Right lobe of liver (tissue), 6 donors: ENCODE data around the gene HPS3. TPM values are rescaled to one million over a fixed set of nuclear protein-coding genes. Genes with fewer than 3 reads are reported as not detected.

Experiments used
- ATAC-seq, 4 donors: fragments of 200-7000 bp; cut with Tn5 transposase; one replicate each; pipeline ENCODE4 v1.9.1; 2020; ENCODE audit warnings: mild to moderate bottlenecking in 4 of 4, moderate library complexity in 4 of 4
- DNase-seq, 3 donors: peaks; one replicate each; pipeline ENCODE4 v3.0.0-alpha.2; 2020
- H3K27ac ChIP-seq, 3 donors: fragments of 200-600 bp; one replicate each; pipeline ENCODE4 v1.8.0; 2022
- H3K27me3 ChIP-seq, 2 donors: fragments of 200-600 bp; one replicate each; pipeline ENCODE4 v1.8.0; 2022
- H3K36me3 ChIP-seq, 4 donors: fragments of 200-600 bp; sonication (generic) in 1 of 4; one replicate each; pipeline versions ENCODE4 v1.5.1 to v1.8.0; 2017 to 2022; ENCODE audit warnings: control low read depth in 1 of 4
- H3K4me1 ChIP-seq, 4 donors: fragments of 200-600 bp; sonication (generic) in 1 of 4; one replicate each; pipeline versions ENCODE4 v1.5.1 to v1.8.0; 2017 to 2022; ENCODE audit warnings: control low read depth in 1 of 4
- H3K4me3 ChIP-seq, 3 donors: fragments of 200-600 bp; one replicate each; pipeline ENCODE4 v1.8.0; 2022
- H3K9me3 ChIP-seq, 4 donors: fragments of 200-600 bp; sonication (generic) in 1 of 4; one replicate each; pipeline versions ENCODE4 v1.5.1 to v1.8.0; 2017 to 2022; ENCODE audit warnings: control low read depth in 1 of 4
- POLR2A ChIP-seq: fragments of 450-650 bp; IDR thresholded peaks from one replicate; pipeline ENCODE4 v1.6.1; 2017; ENCODE audit warnings: antibody characterized with exemption, mild to moderate bottlenecking
- WGBS: methylation state at CpG from one replicate; pipeline ENCODE4 v1.1.6; 2018; ENCODE audit warnings: low coverage, low lambda C conversion rate; ENCODE audit not compliant: insufficient coverage; ENCODE audit errors: missing lambda C conversion rate; 5-methylcytosine and 5-hydroxymethylcytosine counted together
- intact Hi-C, 2 donors: fragments of 100-400 bp; cut with DNase I; formaldehyde crosslinking; loops; one replicate each; pipeline versions ENCODE4 v1.11.2 to v1.14.1; 2022
- total RNA-seq, 6 experiments: library from RNA; depleted of rRNA in 2 of 6; stranded (reverse); fragments of >200 nt in 2 of 6; fragmentation: NEBNext Ultra II Directional in 3 of 6; extraction: Animal tissue kit (Norgen Biotek cat#: 25700) in 3 of 6; gene quantifications; one replicate each; pipeline versions ENCODE4 v1.1.0 to v1.2.4, GENCODE V29; 2016 to 2023
- TF ChIP-seq, protein P1 (sequence below), 4 donors: fragments of 200-600 bp in 3 of 4; fragments of 450-650 bp in 1 of 4; IDR thresholded peaks; one replicate each; pipeline versions ENCODE4 v1.5.1 to v1.8.0; 2016 to 2022; ENCODE audit warnings: antibody characterized with exemption in 4 of 4, mild to moderate bottlenecking in 2 of 4
- donor health status: DM: no; HTN: yes; CAD: no.
- donor health status: DM: no; HTN: no; CAD: no.
- donor health status: DM: no; HTN: no; CAD: no.
- donor health status: DM: no; HTN: yes; CAD: no.
- donor health status: DM: no; HTN: yes; CAD: no.

Gene HPS3
- total RNA-seq, 6 experiments from 2014 or later = 4.2 to 8.5 (median 6.3) TPM

DNA sequence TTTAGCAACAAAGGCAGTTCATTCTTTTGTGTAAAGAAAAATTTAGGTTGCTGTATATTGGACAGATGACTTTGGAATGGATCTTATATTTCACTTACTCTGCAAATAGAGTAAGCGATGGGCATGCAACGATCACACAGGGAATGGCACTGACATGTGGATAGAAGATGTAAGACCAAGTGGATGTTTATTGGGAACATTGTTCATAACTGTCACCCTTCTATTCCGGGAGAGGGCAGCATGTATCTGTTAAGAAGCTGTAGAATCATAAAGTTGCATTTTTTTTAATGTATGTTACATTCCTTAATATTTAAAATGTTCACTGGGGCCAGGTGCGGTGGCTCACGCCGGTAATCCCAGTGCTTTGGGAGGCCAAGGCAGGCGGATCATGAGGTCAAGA is 41.2 kb downstream of the HPS3 start:
- peak; percentile 10 to 64 (median 32) for ATAC-seq
- H3K27ac ChIP-seq = no peak overlapping the region
- TF ChIP-seq, protein P1, sequence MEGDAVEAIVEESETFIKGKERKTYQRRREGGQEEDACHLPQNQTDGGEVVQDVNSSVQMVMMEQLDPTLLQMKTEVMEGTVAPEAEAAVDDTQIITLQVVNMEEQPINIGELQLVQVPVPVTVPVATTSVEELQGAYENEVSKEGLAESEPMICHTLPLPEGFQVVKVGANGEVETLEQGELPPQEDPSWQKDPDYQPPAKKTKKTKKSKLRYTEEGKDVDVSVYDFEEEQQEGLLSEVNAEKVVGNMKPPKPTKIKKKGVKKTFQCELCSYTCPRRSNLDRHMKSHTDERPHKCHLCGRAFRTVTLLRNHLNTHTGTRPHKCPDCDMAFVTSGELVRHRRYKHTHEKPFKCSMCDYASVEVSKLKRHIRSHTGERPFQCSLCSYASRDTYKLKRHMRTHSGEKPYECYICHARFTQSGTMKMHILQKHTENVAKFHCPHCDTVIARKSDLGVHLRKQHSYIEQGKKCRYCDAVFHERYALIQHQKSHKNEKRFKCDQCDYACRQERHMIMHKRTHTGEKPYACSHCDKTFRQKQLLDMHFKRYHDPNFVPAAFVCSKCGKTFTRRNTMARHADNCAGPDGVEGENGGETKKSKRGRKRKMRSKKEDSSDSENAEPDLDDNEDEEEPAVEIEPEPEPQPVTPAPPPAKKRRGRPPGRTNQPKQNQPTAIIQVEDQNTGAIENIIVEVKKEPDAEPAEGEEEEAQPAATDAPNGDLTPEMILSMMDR (IDR thresholded peaks at IDR 0.05) = no peak
- no peak for TF ChIP-seq POLR2A
- no peak for DNase-seq
- WGBS = 69% methylated on average over 7 of the region's 7 CpGs
- intact Hi-C loops = no loop called here
- H3K9me3 ChIP-seq = no peaks in the 10 kb centered on the region
- no peaks in the 10 kb centered on the region for H3K4me1 ChIP-seq
- H3K36me3 ChIP-seq = peaks cover 0 to 33% (median 15%) of the 10 kb centered on the region in 4 donors
- no peak overlapping the region for H3K4me3 ChIP-seq
- H3K27me3 ChIP-seq = no peaks in the 10 kb centered on the region

DNA sequence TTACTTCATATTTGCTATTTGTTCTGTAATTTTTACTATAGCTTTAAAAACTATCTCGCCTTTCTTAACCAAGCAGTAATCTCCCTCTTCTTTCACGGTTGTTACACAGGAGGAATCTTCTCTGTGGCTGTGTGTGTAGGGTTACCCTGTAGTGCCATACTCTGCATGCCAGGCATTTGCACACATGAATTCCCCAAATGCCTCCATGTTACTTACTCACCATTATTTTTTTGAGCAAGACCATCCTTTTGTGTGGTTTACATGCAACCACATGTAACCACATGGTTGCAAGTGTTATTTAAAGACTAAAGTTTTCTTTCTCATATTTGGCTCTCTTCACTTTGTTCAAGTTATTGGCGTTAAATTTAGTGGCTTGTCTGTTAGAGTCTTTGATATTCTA is 45.5 kb downstream of the HPS3 start:
- DNase-seq (no peak), ATAC-seq (no peak)
- Histone ChIP-seq H3K27me3 (no peaks in the 10 kb centered on the region), H3K27ac (no peak overlapping the region), H3K4me1 (no peaks in the 10 kb centered on the region), H3K36me3 (peaks cover 0 to 74% (median 30%) of the 10 kb centered on the region in 4 donors), H3K4me3 (no peak overlapping the region), H3K9me3 (no peaks in the 10 kb centered on the region)
- TF ChIP-seq, protein P1 (IDR thresholded peaks at IDR 0.05) = no peak
- no peak for TF ChIP-seq POLR2A
- 78% methylated on average over 3 of the region's 3 CpGs for WGBS
- intact Hi-C loops = no loop called here

DNA sequence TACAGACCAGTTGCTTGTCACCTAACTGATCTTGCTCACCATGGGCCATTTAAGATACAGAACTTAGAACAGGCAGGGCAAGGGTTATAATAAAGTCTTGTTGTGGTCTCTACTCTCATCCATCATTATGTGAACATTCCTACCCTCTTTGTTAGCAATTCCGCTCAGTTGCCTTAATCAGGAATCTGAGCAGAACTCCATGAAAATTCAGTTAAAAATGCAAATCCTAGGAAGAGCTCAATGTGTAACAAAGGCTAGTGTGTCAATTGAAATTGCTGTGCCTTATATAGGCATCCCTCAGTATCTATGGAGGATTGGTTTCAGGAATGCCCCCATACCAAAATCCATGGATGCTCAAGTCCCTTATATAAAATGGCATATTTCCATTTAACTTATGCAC is 47.7 kb downstream of the HPS3 start:
- Histone ChIP-seq H3K4me1 (no peaks in the 10 kb centered on the region), H3K36me3 (peaks cover 2 to 92% (median 41%) of the 10 kb centered on the region in 4 donors), H3K27me3 (no peaks in the 10 kb centered on the region), H3K4me3 (no peak overlapping the region), H3K9me3 (no peaks in the 10 kb centered on the region), H3K27ac (no peak overlapping the region)
- TF ChIP-seq, protein P1 (IDR thresholded peaks at IDR 0.05) = no peak
- TF ChIP-seq POLR2A = no peak
- intact Hi-C loops = no loop called here
- WGBS = 86% methylated on average over 1 of the region's 1 CpG
- DNase-seq = no peak
- no peak for ATAC-seq

DNA sequence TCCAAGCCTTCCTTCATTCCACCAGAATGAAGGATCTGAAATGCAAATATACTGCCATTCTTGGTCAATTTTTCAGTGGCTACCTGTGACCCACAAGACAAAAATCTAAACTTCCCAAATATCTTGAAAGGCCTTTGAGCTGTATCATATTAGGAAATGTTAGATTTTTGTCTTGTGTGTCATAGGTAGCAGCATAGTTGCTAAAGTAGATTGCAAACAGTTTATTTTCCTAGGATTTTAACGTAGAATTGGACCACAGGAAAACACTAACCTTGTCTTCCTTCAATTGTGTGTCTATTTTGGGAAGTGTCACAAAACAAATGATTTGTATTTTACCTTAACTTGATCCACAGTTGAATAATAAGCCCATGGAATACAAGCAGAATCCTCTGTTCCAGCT is 49.8 kb downstream of the HPS3 start:
- 57% methylated on average over 1 of the region's 1 CpG for WGBS
- H3K36me3 ChIP-seq = peaks cover 2 to 94% (median 39%) of the 10 kb centered on the region in 4 donors
- TF ChIP-seq, protein P1 (IDR thresholded peaks at IDR 0.05) = no peak
- no peak for TF ChIP-seq POLR2A
- H3K4me3 ChIP-seq = no peak overlapping the region
- no peak for ATAC-seq
- H3K27ac ChIP-seq = peak overlapping the region in 1 of 3 donors; percentile 36
- no peaks in the 10 kb centered on the region for H3K27me3 ChIP-seq
- intact Hi-C loops = no loop called here
- no peak for DNase-seq
- H3K4me1 ChIP-seq = no peaks in the 10 kb centered on the region
- H3K9me3 ChIP-seq = no peaks in the 10 kb centered on the region
